Breast epithelium (tissue), 4 donors: ENCODE data around the gene SPIRE1. TPM values are rescaled to one million over a fixed set of nuclear protein-coding genes. Genes with fewer than 3 reads are reported as not detected.

Source experiments
- DNase-seq, 2 donors: peaks; one replicate each; pipeline ENCODE4 v3.0.0-alpha.2; 2019; ENCODE audit warnings: low spot score in 2 of 2
- H3K27ac ChIP-seq, 2 donors: fragments of 200-600 bp; sonication (generic) in 1 of 2; one replicate each; pipeline ENCODE4 v1.5.1; 2016 to 2019; ENCODE audit warnings: mild to moderate bottlenecking in 1 of 2
- H3K27me3 ChIP-seq, 2 donors: fragments of 200-600 bp; sonication (generic) in 1 of 2; one replicate each; pipeline versions ENCODE4 v1.5.1 to v1.6.0; 2017 to 2019; ENCODE audit warnings: control low read depth in 1 of 2, mild to moderate bottlenecking in 1 of 2
- H3K36me3 ChIP-seq: fragments of 200-600 bp; one replicate; pipeline ENCODE4 v1.5.1; 2019
- H3K4me1 ChIP-seq, 2 donors: fragments of 200-600 bp; sonication (generic); one replicate each; pipeline ENCODE4 v1.5.1; 2016 to 2019; ENCODE audit warnings: control low read depth in 1 of 2
- H3K4me3 ChIP-seq, 3 donors: fragments of 200-600 bp; sonication (generic); 1 replicate in 2 of 3; 2 replicates in 1 of 3; pipeline ENCODE4 v1.5.1; 2016 to 2019; ENCODE audit warnings: mild to moderate bottlenecking in 3 of 3, moderate library complexity in 2 of 3
- H3K9me3 ChIP-seq, 2 donors: fragments of 200-600 bp; sonication (generic) in 1 of 2; one replicate each; pipeline ENCODE4 v1.5.1; 2016 to 2019; ENCODE audit warnings: control low read depth in 1 of 2
- POLR2A ChIP-seq: fragments of 450-650 bp; IDR thresholded peaks from one replicate; pipeline ENCODE4 v1.6.1; 2016; ENCODE audit warnings: antibody characterized with exemption, mild to moderate bottlenecking, moderate library complexity
- POLR2AphosphoS5 ChIP-seq, 3 donors: sonication (generic); formaldehyde crosslinking; IDR thresholded peaks; one replicate each; pipeline ENCODE4 v1.6.1; 2017; ENCODE audit warnings: antibody characterized with exemption in 3 of 3
- intact Hi-C: fragments of 100-400 bp; cut with DNase I; formaldehyde crosslinking; loops from one replicate; pipeline ENCODE4 v1.15.1; 2023; ENCODE audit warnings: low total_unique reads
- total RNA-seq, 3 donors: library from RNA; depleted of rRNA; stranded (reverse); fragments of >200 nt; gene quantifications; one replicate each; pipeline ENCODE4 v1.1.0, GENCODE V29; 2016
- TF ChIP-seq, protein P1 (sequence below), 3 donors: fragments of 450-650 bp; IDR thresholded peaks; one replicate each; pipeline ENCODE4 v1.5.1; 2016 to 2017; ENCODE audit warnings: antibody characterized with exemption in 3 of 3, mild to moderate bottlenecking in 3 of 3, moderate library complexity in 3 of 3

Gene SPIRE1
- total RNA-seq, 3 donors from 2014 or later: 24.3 to 38.5 (median 25.9) TPM

DNA sequence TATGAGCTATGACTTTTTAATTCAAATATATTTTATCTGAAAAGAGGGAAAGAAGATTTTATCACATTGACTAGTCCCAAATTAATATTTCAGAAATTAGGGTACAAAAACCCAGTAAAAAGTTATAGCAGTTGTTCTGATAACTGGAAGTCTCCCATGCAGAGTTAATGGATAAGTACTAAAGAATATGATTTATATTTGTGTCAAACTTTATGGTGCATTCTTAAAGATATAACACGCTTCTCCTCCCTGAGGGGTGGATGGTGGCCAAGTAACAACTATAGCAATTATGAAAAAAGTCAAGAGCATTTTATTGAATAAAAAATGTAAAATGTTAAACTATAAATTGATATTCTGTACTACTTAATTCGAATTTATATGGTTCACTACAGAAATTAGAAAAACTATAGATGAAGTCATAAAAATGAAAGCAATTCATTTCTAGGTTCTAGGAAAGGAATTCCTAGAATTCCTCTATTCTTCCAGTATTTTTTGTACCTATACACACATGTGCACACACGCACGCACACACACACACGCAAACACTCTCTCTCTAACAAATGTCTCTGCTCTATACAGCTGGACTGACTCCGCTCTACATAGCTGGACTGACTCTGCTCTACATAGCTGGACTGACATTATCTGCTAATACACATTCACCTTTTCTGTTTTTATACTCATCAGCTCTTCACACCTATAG, 138.9 kb downstream of the SPIRE1 start:
- Histone ChIP-seq H3K27ac (no peak overlapping the region), H3K4me1 (no peaks in the 10 kb centered on the region), H3K27me3 (no peaks in the 10 kb centered on the region), H3K9me3 (no peaks in the 10 kb centered on the region), H3K4me3 (no peak overlapping the region), H3K36me3 (no peaks in the 10 kb centered on the region)
- intact Hi-C loops: loop anchor here (10.0 kb wide), 1 partner anchor 104 kb away; no protein-coding TSS in a partner anchor
- no peak for DNase-seq
- no peak for TF ChIP-seq POLR2A
- TF ChIP-seq, protein P1, sequence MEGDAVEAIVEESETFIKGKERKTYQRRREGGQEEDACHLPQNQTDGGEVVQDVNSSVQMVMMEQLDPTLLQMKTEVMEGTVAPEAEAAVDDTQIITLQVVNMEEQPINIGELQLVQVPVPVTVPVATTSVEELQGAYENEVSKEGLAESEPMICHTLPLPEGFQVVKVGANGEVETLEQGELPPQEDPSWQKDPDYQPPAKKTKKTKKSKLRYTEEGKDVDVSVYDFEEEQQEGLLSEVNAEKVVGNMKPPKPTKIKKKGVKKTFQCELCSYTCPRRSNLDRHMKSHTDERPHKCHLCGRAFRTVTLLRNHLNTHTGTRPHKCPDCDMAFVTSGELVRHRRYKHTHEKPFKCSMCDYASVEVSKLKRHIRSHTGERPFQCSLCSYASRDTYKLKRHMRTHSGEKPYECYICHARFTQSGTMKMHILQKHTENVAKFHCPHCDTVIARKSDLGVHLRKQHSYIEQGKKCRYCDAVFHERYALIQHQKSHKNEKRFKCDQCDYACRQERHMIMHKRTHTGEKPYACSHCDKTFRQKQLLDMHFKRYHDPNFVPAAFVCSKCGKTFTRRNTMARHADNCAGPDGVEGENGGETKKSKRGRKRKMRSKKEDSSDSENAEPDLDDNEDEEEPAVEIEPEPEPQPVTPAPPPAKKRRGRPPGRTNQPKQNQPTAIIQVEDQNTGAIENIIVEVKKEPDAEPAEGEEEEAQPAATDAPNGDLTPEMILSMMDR (IDR thresholded peaks at IDR 0.05): no peak

DNA sequence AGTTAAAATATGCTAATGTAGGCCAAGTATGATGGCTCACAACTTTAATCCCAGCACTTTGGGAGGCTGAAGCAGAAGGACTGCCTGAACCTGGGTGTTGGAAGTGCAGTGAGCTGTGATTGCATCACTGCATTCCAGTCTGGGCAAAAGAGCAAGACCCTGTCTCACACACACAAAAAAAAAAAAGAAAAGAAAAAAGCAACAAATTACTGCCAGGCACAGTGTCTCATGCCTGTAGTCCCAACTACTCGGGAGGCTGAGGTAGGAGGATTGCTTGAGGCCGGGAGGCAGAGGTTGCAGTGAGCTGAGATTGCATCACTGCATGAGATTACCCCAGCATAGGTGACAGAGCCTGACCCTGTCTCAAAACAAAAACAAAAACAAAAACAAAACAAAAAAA, 139.6 kb downstream of the SPIRE1 start:
- intact Hi-C loops: loop anchor here (10.0 kb wide), 1 partner anchor 104 kb away; no protein-coding TSS in a partner anchor
- TF ChIP-seq POLR2AphosphoS5 (IDR thresholded peaks at IDR 0.05): no peak
- TF ChIP-seq, protein P1 (IDR thresholded peaks at IDR 0.05): no peak
- TF ChIP-seq POLR2A: no peak
- no peak overlapping the region for H3K27ac ChIP-seq

DNA sequence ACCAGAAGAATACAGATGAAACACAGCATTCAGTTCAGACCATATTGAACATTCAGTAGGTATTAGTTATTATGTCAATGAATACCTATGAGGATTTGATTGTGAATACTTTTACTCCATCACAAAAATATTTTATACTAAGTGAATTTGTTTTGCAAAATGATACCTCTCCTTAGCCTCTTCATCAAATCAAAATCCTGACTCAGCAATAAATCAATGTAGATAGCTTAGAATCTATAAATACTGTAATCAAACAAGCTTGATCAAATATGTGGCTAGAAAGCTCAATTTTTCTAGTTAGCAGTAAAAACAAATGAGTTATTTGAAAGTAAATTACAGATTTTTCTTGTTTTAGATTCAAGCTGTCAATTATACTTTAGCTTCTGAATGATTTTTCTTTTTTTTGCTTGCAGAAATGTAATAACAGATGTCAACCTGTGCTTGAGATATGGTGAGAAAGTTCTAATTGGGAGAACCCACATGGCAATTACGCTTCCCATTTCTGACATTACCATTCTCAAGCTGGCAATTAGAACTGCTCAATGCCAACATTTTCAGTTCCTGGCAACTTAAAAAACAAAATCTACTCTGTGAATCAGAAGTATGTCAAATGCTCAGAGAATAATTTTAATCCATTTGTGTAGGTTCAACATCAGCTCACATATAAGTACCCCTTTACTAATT, 140.6 kb downstream of the SPIRE1 start:
- no peaks in the 10 kb centered on the region for H3K4me1 ChIP-seq
- H3K27ac ChIP-seq: no peak overlapping the region
- H3K27me3 ChIP-seq: no peaks in the 10 kb centered on the region
- DNase-seq: no peak
- intact Hi-C loops: loop anchor here (2.0 to 10.0 kb wide), 2 partner anchors 54 to 102 kb away; no protein-coding TSS in a partner anchor
- no peaks in the 10 kb centered on the region for H3K36me3 ChIP-seq
- H3K4me3 ChIP-seq: no peak overlapping the region
- TF ChIP-seq, protein P1 (IDR thresholded peaks at IDR 0.05): no peak
- TF ChIP-seq POLR2A (no peak), POLR2AphosphoS5 (IDR thresholded peaks at IDR 0.05) (no peak)
- H3K9me3 ChIP-seq: no peaks in the 10 kb centered on the region

More for the DNA sequence above, 139.6 kb downstream of the SPIRE1 start:
- DNase-seq: no peak
- no peaks in the 10 kb centered on the region for H3K36me3 ChIP-seq
- H3K4me1 ChIP-seq: no peaks in the 10 kb centered on the region
- H3K9me3 ChIP-seq: no peaks in the 10 kb centered on the region
- H3K4me3 ChIP-seq: no peak overlapping the region
- no peaks in the 10 kb centered on the region for H3K27me3 ChIP-seq

DNA sequence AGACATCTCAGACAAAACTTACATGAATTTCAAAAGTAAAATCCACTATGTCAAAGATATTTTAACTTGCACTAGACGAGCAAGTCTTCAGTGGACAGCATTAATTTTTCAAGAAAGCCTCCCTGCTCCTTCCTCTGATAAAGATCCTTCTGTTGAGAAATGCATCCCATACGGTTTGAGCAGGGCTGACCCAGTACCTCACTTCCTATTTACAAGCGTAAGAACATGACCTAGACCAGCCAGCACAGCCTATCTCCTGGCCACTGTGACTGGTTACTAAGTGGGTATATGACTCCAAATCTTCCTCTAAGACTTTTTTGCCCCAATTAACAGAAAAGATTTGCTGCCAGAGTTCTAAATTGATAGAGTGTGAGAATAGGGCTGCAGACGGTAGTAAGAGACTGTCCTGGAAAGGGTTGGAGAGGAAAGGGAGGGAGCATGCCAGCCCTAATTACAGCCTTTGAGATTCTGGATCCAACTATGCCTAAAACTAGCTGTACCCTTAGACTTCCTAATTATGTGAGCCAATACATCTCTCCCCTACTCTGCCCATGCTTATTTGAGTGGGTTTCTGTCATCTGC, 141.8 kb downstream of the SPIRE1 start:
- no peaks in the 10 kb centered on the region for H3K4me1 ChIP-seq
- intact Hi-C loops: loop anchor here (2.0 to 10.0 kb wide), 2 partner anchors 53 to 101 kb away; no protein-coding TSS in a partner anchor
- H3K4me3 ChIP-seq: no peak overlapping the region
- H3K27me3 ChIP-seq: no peaks in the 10 kb centered on the region
- no peak for TF ChIP-seq POLR2A
- TF ChIP-seq, protein P1 (IDR thresholded peaks at IDR 0.05): no peak
- no peak for TF ChIP-seq POLR2AphosphoS5 (IDR thresholded peaks at IDR 0.05)
- H3K27ac ChIP-seq: no peak overlapping the region
- H3K36me3 ChIP-seq: no peaks in the 10 kb centered on the region
- no peaks in the 10 kb centered on the region for H3K9me3 ChIP-seq
- no peak for DNase-seq
